GM12878 (cell line): ENCODE data around the gene FCRLB. TPM values are rescaled to one million over a fixed set of nuclear protein-coding genes. Genes with fewer than 3 reads are reported as not detected.

ENCODE experiments used
- ATAC-seq: fragments of 200-7000 bp; cut with Tn5 transposase; 3 replicates; pipeline ENCODE4 v1.9.1; 2020; ENCODE audit warnings: mild to moderate bottlenecking, moderate library complexity
- BruUV-seq: library from RNA; stranded (reverse); fragments of 400-500 nt; replicated peaks from 2 replicates; lab custom pipeline; 2021; lab: Mats Ljungman, UMichigan
- CTCF ChIA-PET: fragments of 300-600 bp; sonication (Branson Sonifier 250); formaldehyde crosslinking; extraction: SDS; loops from one replicate; lab custom pipeline; 2021; ENCODE audit warnings: inconsistent platforms; lab: Yijun Ruan, JAX
- POLR2A ChIA-PET: fragments of 350-600 bp; formaldehyde crosslinking; extraction: SDS; loops from one replicate; lab custom pipeline; 2021; ENCODE audit warnings: inconsistent platforms; lab: Charles Lee
- RAD21 ChIA-PET: fragments of 300-600 bp; sonication (Branson Sonifier 250); formaldehyde crosslinking; loops from one replicate; lab custom pipeline; 2023; ENCODE audit warnings: antibody characterized with exemption; ENCODE audit not compliant: unreplicated experiment; lab: Charles Lee
- SMC1A ChIA-PET: fragments of 300-600 bp; sonication (Branson Sonifier 250); formaldehyde crosslinking; loops from one replicate; lab custom pipeline; 2023; ENCODE audit not compliant: unreplicated experiment, uncharacterized antibody; lab: Charles Lee
- DNase-seq: peaks from one replicate; pipeline ENCODE4 v3.0.0-alpha.2; 2011; ENCODE audit warnings: low read depth, low spot score
- FAIRE-seq: peaks from 3 replicates; lab custom pipeline; 2011; peaks lifted over from hg19 to GRCh38; lab: Jason Lieb, UNC
- H2AFZ ChIP-seq: 2 replicates; pipeline ENCODE4 v1.6.0; 2011; ENCODE audit warnings: low read depth, low read length, control low read depth; ENCODE audit not compliant: control insufficient read depth
- H3K27ac ChIP-seq: 2 replicates; pipeline ENCODE4 v1.5.1; 2011; ENCODE audit warnings: control low read depth; ENCODE audit not compliant: control insufficient read depth, insufficient read depth
- H3K27me3 ChIP-seq, 2 experiments: replicated peaks in 1 of 2; 2 replicates each; pipeline versions ENCODE4 v1.6.0 to v1.6.1; 2011; ENCODE audit warnings: low read length in 1 of 2; ENCODE audit not compliant: control insufficient read depth in 2 of 2, insufficient read depth in 2 of 2
- H3K36me3 ChIP-seq, 2 experiments: 2 replicates each; pipeline ENCODE4 v1.5.1; 2011; ENCODE audit warnings: low read length in 1 of 2; ENCODE audit not compliant: control insufficient read depth in 2 of 2, insufficient read depth in 2 of 2
- H3K4me1 ChIP-seq: 2 replicates; pipeline ENCODE4 v1.6.1; 2011; ENCODE audit warnings: mild to moderate bottlenecking, low read length, moderate library complexity, mixed read lengths; ENCODE audit not compliant: control insufficient read depth, insufficient read depth
- H3K4me2 ChIP-seq: 2 replicates; pipeline ENCODE4 v1.6.0; 2011; ENCODE audit warnings: control low read depth; ENCODE audit not compliant: control insufficient read depth, insufficient read depth
- H3K4me3 ChIP-seq: fragments of 200-600 bp; sonication (generic); 2 replicates; pipeline ENCODE4 v1.5.1; 2016
- H3K79me2 ChIP-seq: 2 replicates; pipeline ENCODE4 v1.6.0; 2011; ENCODE audit warnings: low read length; ENCODE audit not compliant: control insufficient read depth, insufficient read depth
- H3K9ac ChIP-seq: 2 replicates; pipeline ENCODE4 v1.8.0; 2011; ENCODE audit warnings: low read length, control low read depth, mixed read lengths; ENCODE audit not compliant: control insufficient read depth, insufficient read depth
- H3K9me3 ChIP-seq: replicated peaks from 3 replicates; pipeline ENCODE4 v1.5.1; 2011; ENCODE audit warnings: mild to moderate bottlenecking, low read length; ENCODE audit not compliant: control insufficient read depth, insufficient read depth
- H4K20me1 ChIP-seq: 2 replicates; pipeline ENCODE4 v1.6.0; 2011; ENCODE audit not compliant: control insufficient read depth, insufficient read depth
- BCL11A ChIP-seq: IDR thresholded peaks from 2 replicates; pipeline ENCODE4 v1.6.1; 2011; ENCODE audit warnings: low read depth, low read length
- BMI1 ChIP-seq: fragments of 450-650 bp; IDR thresholded peaks from 2 replicates; pipeline ENCODE4 v1.6.1; 2016; ENCODE audit warnings: mild to moderate bottlenecking, moderate library complexity, borderline replicate concordance
- CREB1 ChIP-seq: IDR thresholded peaks from 2 replicates; pipeline ENCODE4 v1.6.1; 2012; ENCODE audit warnings: low read depth, mild to moderate bottlenecking, inconsistent platforms
- DPF2 ChIP-seq: fragments of 450-650 bp; IDR thresholded peaks from 2 replicates; pipeline ENCODE4 v1.6.1; 2017; ENCODE audit warnings: mild to moderate bottlenecking
- HDAC6 ChIP-seq: fragments of 200-600 bp; sonication (generic); IDR thresholded peaks from one replicate; pipeline ENCODE4 v1.8.0; 2017; ENCODE audit warnings: antibody characterized with exemption; ENCODE audit not compliant: unreplicated experiment
- HDGF ChIP-seq: fragments of 450-650 bp; IDR thresholded peaks from 2 replicates; pipeline ENCODE4 v1.6.1; 2016; ENCODE audit warnings: antibody characterized with exemption
- IKZF2 ChIP-seq, 2 experiments: fragments of 450-650 bp; IDR thresholded peaks; 2 replicates each; pipeline ENCODE4 v1.6.1; 2017; ENCODE audit warnings: mild to moderate bottlenecking in 2 of 2, moderate library complexity in 2 of 2
- JUNB ChIP-seq: IDR thresholded peaks from 2 replicates; pipeline ENCODE4 v1.6.1; 2016; ENCODE audit warnings: antibody characterized with exemption, mild to moderate bottlenecking
- KDM1A ChIP-seq: fragments of 200-600 bp; sonication (generic); IDR thresholded peaks from 2 replicates; pipeline ENCODE4 v1.6.1; 2016; ENCODE audit warnings: borderline replicate concordance
- SPI1 ChIP-seq: IDR thresholded peaks from 2 replicates; pipeline ENCODE4 v1.6.1; 2011; ENCODE audit warnings: low read depth, mild to moderate bottlenecking, low read length, moderate library complexity, borderline replicate concordance; ENCODE audit not compliant: insufficient read depth
- TBL1XR1 ChIP-seq: IDR thresholded peaks from 2 replicates; pipeline ENCODE4 v1.6.1; 2012; ENCODE audit warnings: low read depth, low read length, improper control_type of control experiment
- ZNF622 ChIP-seq: fragments of 450-650 bp; IDR thresholded peaks from 2 replicates; pipeline ENCODE4 v1.6.1; 2017; ENCODE audit warnings: mild to moderate bottlenecking, inconsistent platforms
- ZNF687 ChIP-seq: fragments of 450-650 bp; IDR thresholded peaks from 2 replicates; pipeline ENCODE4 v1.6.1; 2017; ENCODE audit warnings: mild to moderate bottlenecking, moderate library complexity
- WGBS: methylation state at CpG from one replicate; pipeline ENCODE4 v1.1.6; 2016; ENCODE audit warnings: low lambda C conversion rate; ENCODE audit not compliant: insufficient replicate concordance, insufficient coverage; ENCODE audit errors: missing lambda C conversion rate; 5-methylcytosine and 5-hydroxymethylcytosine counted together
- in situ Hi-C: fragments of 300-500 bp; cut with MboI; formaldehyde crosslinking; loops from 9 replicates; pipeline ENCODE4 v1.14.3; 2018; ENCODE audit warnings: mixed read lengths
- intact Hi-C: fragments of 100-400 bp; cut with micrococcal nuclease; formaldehyde crosslinking; loops from one replicate; pipeline ENCODE4 v1.14.2; 2022; ENCODE audit not compliant: unreplicated experiment
- polyA plus RNA-seq, 11 experiments: library from polyadenylated mRNA; depleted of rRNA in 4 of 11; unstranded in 6 of 11; stranded (reverse) in 5 of 11; fragments of >200 nt; fragmentation: Nextera tagmentation in 4 of 11; fragmentation: Illumina TruSeq in 1 of 11; extraction: Ambion mirVana in 4 of 11; extraction: Trizol in 1 of 11; gene quantifications; 1 replicate in 1 of 11; 2 replicates in 10 of 11; pipeline versions ENCODE4 v1.2.1 to v1.2.3, GENCODE V29; 2011 to 2016; ENCODE audit warnings: inconsistent platforms in 2 of 11, missing spikeins in 2 of 11, low read depth in 1 of 11
- total RNA-seq, 4 experiments: library from RNA; depleted of rRNA in 3 of 4; stranded (reverse); fragments of >200 nt in 3 of 4; fragmentation: Illumina TruSeq in 1 of 4; extraction: Trizol in 1 of 4; gene quantifications; 2 replicates each; pipeline versions ENCODE4 v1.2.1 to v1.2.3, GENCODE V29; 2013 to 2021
- TF ChIP-seq, protein P1 (sequence below): fragments of 450-650 bp; IDR thresholded peaks from 2 replicates; pipeline ENCODE4 v1.6.1; 2017; ENCODE audit warnings: mild to moderate bottlenecking
- TF ChIP-seq, protein P2 (sequence below): fragments of 450-650 bp; formaldehyde crosslinking; IDR thresholded peaks from 2 replicates; pipeline ENCODE4 v1.4.0; 2022; ENCODE audit warnings: mild to moderate bottlenecking, moderate library complexity

FCRLB gene
- total and polyA plus RNA-seq, 10 of the 15 experiments (the other 5 are each of a cell fraction or from before 2014, with no cell fraction given), result 0.55 to 11.7 (median 5.6) TPM

- TF ChIP-seq BCL11A (no peak), HDGF (0 out of 2 replicates have a peak, but pooled peaks have one; percentile 63), SPI1 (0 out of 2 replicates have a peak, but pooled peaks have one; percentile 23), IKZF2 (IDR thresholded peaks at IDR 0.05) (peak; percentile 15 to 41; a peak in 2 of 4 replicates)
- TF ChIP-seq, protein P1, sequence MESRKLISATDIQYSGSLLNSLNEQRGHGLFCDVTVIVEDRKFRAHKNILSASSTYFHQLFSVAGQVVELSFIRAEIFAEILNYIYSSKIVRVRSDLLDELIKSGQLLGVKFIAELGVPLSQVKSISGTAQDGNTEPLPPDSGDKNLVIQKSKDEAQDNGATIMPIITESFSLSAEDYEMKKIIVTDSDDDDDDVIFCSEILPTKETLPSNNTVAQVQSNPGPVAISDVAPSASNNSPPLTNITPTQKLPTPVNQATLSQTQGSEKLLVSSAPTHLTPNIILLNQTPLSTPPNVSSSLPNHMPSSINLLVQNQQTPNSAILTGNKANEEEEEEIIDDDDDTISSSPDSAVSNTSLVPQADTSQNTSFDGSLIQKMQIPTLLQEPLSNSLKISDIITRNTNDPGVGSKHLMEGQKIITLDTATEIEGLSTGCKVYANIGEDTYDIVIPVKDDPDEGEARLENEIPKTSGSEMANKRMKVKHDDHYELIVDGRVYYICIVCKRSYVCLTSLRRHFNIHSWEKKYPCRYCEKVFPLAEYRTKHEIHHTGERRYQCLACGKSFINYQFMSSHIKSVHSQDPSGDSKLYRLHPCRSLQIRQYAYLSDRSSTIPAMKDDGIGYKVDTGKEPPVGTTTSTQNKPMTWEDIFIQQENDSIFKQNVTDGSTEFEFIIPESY, result no peak
- TF ChIP-seq, all 136 proteins: peak for 7
These were observed 12.0 kb upstream of the FCRLB start (continued) for GRCh38 chr1:161709373-161709772.

GRCh38 chr1:161710560-161710959, 10.8 kb upstream of the FCRLB start:
- Histone ChIP-seq H3K27me3 (no peaks in the 10 kb centered on the region), H3K9ac (no peak overlapping the region), H2AFZ (no peak overlapping the region), H3K4me1 (peaks cover 24% of the 10 kb centered on the region), H3K4me2 (peak overlapping the region; percentile 94), H3K27ac (no peak overlapping the region), H3K36me3 (peaks cover 15 to 16% of the 10 kb centered on the region in 2 experiments), H4K20me1 (no peaks in the 10 kb centered on the region), H3K79me2 (peaks cover 43% of the 10 kb centered on the region), H3K4me3 (peak overlapping the region; percentile 30), H3K9me3 (no peaks in the 10 kb centered on the region)
- no peak for ATAC-seq
- whole genome bisulfite sequencing, result 91% methylated on average over 4 of the region's 4 CpGs
- ChIA-PET RAD21 (interaction anchor here (1.6 to 4.7 kb wide), 2 partner anchors 16 to 27 kb away, joined by 3 to 74 read pairs; no protein-coding TSS in a partner anchor), SMC1A (interaction anchor here (1.0 to 2.2 kb wide), 2 partner anchors 8 to 12 kb away, joined by 4 to 5 read pairs; partner anchors contain the start of gene FCRLB), CTCF (interaction anchor here (5.0 kb wide), 1 partner anchor 26 kb away, joined by 75 read pairs; no protein-coding TSS in a partner anchor), POLR2A (no interaction called here)
- no peak for DNase-seq
- no peak for FAIRE-seq
- intact Hi-C loops (no loop called here), in situ Hi-C loops (no loop called here)
- BruUV-seq, result no TSS peak
- no peak for TF ChIP-seq HDAC6
- TF ChIP-seq, protein P2, sequence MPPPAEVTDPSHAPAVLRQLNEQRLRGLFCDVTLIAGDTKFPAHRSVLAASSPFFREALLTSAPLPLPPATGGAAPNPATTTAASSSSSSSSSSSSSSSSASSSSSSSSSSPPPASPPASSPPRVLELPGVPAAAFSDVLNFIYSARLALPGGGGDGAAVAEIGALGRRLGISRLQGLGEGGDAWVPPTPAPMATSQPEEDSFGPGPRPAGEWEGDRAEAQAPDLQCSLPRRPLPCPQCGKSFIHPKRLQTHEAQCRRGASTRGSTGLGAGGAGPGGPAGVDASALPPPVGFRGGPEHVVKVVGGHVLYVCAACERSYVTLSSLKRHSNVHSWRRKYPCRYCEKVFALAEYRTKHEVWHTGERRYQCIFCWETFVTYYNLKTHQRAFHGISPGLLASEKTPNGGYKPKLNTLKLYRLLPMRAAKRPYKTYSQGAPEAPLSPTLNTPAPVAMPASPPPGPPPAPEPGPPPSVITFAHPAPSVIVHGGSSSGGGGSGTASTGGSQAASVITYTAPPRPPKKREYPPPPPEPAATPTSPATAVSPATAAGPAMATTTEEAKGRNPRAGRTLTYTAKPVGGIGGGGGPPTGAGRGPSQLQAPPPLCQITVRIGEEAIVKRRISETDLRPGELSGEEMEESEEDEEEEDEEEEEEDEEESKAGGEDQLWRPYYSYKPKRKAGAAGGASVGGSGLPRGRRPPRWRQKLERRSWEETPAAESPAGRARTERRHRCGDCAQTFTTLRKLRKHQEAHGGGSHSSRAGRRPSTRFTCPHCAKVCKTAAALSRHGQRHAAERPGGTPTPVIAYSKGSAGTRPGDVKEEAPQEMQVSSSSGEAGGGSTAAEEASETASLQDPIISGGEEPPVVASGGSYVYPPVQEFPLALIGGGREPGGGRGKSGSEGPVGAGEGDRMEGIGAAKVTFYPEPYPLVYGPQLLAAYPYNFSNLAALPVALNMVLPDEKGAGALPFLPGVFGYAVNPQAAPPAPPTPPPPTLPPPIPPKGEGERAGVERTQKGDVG, result no peak
- TF ChIP-seq BMI1, result no peak
- TF ChIP-seq KDM1A, result no peak
- no peak for TF ChIP-seq ZNF687
- no peak for TF ChIP-seq ZNF622
- no peak for TF ChIP-seq JUNB
- TF ChIP-seq IKZF2 (IDR thresholded peaks at IDR 0.05), result no peak
- TF ChIP-seq CREB1, result no peak
- no peak for TF ChIP-seq DPF2
- no peak for TF ChIP-seq TBL1XR1
